GM19240 (cell line): ENCODE data around the gene U2AF1L4.
A peak's percentile ranks its signal among the peaks of the same experiment; 100 is the strongest.

Source experiments
- DNase-seq: peaks from one replicate; pipeline ENCODE4 v3.0.0; 2011; ENCODE audit warnings: low spot score; ENCODE audit not compliant: insufficient read length

Gene U2AF1L4

DNA sequence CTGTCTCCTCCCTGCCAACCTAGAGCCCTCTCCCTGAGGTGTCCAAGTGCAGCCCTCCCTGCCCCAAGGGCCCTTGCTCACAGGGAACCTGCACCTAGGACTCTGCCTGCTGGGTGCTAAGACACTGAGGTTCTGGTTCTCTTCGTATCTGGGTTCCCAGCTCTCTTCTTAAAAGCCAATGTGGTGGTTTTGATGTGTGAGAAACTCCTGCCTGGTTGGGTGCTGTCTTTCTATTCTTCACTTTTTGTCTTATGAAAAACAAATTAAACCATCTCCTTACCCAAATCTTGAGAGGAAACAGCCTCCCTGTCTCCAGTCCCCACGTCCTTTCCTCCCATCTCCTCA, 31.7 kb downstream of the U2AF1L4 start:
- DNase-seq: no peak

DNA sequence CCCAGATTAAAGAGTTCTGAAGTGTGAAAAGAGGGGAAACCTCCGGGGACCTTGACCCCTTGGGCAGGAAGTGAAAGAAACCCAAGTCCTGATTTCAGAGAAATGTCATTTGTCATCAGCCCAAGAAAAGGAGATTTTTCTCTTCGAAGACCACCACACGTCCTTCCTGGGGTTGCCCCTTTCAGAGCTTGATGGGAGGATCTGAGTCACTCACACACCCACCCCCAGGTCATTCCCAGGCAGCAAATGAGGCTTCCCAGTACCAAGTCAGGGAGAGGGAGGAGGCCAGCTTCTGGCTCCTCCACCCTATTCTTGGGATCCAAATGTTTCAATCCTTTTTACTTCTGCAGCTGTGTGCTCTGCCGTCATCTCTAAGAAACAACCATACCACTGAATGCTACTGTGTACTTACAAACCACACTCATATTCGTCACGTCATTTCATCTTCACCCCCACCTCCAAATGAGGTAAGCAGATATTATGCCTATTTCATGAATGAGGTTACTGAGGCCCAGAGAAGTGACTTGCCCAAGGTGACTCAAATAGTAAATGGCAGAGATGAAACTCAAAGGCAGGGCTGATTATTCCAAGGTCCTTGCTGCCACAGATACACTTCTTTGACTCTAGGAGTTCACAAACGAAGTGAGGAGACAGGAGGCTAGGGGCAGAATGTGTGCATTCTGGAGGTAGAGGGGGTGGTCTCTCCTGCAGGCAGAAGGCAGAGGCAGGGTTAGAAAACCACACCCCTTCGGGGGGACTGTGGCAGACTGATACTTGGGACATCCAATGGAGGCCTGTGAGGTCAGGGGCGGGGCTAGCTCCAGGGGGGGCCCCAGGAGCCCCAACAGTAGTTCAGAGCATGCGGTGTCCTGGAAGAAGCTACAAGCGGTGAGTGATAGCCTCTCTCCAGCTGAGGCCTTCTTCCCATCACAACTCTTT, 32.4 kb downstream of the U2AF1L4 start:
- DNase-seq: no peak

DNA sequence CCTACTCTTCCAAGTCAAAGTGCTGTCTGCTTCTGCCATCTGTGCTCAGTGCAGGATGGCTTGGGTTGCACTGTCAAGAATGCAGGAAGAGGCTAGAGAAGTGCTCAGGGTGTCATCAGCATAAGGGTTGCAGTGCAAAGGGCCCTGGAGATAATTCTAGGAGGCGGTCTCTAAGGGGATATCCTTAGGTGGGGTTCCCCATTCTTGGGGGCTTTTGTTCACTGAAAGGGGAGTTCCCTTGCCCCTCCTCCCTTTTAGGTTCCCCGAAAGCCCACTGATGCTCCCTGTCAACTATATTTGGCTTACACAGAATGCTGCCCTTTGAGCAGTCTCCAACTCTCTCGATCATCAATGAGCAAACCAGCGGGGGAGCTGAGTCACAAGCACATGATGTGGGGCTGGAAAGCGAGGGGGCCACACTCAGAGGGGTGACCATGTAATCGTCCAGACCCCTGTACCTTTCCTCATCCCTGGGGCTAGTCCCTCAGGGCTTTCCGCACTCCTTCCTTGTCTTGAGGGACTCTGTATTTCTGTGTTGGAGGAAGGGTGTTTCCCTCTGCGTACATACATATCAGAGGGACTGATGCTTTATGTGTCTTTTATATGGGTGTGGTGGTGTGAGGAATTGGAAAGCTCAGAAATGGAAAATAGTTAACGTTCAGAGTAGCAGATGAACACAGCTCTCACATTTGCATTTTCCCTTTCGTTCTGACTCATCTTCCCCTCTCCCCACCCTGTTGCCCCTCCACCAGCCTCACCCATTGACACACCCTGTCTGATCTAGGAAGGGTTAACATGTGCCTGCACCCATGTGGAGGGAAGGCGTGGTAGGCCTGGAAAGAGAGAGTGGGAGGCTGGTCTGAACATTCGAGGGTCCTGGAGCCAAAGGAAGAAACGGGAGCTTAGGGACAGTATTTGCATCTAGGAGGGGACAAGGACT, 34.2 kb downstream of the U2AF1L4 start:
- DNase-seq: no peak

DNA sequence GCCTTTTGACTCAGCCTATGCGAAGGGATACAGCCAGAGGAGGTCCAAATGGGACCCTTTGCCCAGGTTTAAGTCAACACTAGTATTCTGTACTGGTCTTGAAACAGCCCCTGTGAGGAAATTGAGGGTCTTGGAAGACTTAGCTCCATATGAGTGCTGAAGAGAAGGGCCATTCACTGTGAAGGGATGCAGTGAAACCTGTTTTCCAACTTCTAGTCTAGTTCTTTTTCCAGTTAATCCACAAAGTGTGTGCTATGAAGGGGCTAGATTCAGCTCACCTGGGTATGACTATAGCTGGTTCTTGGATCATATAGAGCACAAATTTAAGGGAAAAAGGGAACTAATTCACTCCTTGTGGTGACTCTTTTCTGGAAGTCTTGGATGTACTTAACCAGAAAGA, 36.8 kb downstream of the U2AF1L4 start:
- no peak for DNase-seq

DNA sequence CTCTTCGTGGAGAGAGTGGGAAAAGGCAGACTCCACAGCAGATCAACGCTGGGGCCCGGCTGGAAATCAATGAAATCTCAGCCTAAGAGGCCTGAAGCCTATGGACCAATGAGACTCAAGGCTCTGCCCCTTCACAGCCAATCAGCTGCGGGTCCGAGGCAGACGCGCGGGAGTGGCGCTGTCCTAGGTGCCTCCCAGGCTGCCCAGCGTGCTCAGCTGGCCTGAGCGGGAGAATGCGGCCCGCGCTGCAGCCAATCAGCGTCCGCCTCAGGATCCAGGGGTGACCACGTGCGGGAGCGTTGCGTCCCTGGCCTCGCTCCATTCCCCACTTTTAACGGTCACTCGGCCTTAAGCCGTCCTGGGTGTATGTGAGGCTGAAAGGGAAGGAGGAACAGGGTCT, 41.0 kb downstream of the U2AF1L4 start, which contains the start of gene ZBTB32:
ZBTB32 (plus strand) TSS at position 341 of the 400 bp plus-strand sequence. CDS start 10,069 bp downstream, outside the sequence.
- DNase-seq: no peak

DNA sequence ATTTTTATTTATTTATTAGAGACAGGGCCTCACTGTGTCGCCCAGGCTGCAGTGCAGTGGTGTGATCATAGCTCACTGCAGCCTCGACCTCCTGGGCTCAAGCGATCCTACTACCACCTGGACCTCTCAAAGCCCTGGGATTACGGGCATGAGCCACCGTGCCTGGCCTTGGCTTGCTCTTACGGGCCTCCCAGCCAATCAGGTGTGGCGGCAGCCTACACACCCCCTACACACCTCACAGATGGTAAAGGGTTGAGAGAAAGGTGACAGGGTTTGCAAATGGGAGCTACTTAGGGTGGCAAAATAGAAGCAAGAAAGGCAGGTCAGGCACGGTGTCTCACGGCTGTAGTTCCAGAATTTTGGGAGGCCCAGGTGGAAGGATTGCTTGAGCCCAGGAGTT, 41.9 kb downstream of the U2AF1L4 start:
- DNase-seq: no peak

DNA sequence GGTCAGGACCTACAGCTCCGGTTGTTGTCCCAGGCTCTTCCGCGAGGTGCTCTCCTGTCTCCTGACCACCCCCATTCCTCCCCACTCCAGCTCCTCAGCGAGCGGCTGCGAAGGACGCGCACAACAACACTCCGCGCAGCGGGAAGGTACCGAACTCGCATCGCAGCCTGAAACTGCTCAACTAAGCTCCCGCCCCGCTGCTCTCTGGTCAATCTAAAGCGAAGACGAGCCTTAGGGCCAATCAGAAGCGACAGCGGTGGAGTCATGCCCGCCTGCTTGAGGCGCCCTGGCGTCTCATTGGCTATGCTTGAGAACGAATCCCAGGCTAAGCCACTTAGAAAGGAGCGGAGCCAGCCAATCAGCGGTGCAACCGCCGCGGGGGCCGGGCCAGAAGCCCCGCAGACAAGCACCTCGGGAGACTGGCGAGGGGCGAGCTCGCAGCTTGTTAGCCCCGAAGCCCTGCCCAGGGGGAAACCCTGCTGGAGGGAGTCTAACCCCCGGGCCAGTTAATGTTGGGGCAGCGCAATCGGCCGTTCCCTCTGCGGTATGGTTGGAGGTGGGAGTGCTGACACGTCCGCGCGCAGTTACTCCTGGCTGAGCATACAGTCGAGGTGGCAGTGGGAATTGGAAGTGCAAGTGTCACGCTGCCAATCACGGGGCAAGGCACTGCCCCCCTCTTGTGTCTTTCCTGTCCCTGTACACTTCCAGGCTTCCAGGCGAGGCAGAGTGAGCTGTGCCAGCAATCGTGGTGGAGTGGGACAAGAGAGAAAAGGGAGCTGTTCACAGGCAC, 42.8 kb downstream of the U2AF1L4 start:
- DNase-seq: peak; percentile 72

DNA sequence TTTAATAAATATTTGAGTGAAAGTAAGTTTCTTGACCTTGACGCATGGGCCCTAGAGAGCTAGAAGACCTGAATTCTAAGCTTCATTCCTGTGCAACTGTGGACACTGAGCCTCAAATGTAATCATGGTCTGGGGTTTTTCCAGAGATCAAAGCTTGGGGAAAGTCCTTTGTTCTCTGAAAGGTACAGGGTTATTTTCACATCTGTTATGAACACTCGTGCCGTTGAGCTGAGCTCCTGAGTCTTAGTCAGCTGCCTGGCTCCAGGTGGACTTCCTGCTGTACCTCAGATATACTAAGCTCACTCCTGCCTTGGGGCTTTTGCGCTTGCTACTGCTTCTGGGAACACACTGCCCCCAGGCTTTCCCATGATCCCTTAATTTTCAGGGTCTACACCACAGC, 48.4 kb downstream of the U2AF1L4 start:
- no peak for DNase-seq

DNA sequence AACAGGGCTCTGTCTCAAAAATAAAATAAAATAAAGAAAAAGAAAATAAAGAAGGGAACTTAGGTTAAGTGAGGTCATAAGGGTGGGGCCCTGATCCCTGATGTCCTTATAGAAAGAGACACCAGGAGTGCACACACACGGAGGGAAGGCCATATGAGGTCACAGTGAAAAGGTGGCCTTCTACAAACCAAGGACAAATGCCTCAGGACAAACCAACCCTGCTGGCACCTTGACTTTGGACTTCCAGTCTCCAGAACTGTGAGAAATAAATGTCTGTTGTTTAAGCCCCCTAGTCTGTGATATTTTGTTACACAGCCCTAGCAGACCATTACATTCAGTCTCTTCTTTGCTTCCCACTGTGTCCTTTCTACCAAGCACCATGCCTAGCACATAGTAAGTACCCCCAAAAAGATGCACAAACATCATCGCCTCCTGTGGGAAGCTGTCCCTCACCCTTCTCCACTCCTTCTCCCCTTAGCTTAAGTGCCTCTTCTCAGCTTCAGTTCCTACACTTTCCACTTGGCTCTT, 49.3 kb downstream of the U2AF1L4 start:
- DNase-seq: no peak

DNA sequence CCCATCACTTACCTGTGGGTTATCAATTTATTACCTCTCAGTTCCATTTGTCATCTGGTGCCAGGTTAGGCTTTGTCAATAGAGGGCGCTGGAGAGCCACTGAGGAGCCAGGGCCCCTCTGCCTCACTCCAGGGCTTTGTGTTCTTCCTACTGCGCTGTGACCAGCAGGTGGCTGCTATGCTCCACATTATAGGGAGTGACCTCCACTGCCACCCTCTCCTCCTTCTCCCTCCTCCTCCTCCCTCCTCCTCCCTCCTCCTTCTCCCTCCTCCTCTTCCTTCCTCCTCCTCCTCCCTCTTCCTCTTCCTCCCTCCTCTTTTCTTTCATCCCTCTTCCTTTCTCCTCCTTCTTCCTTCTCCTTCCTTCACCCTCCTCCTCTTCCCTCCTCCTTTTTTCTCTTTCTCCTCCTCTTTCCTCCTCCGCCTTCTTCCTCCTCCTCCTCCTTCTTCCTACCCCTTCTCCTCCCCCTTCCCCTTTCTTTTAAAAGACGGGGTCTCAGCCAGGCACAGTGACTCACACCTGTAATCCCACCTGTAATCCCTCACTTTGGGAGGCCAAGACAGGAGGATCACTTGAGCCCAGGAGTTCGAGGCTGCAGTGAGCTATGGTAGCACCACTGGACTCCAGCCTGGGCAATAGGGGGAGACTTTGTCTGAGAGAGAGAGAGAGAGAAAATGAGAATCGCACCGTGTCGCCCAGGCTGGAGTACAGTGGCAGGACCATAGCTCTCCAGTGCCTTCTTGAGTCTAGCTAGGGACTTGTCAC, 51.2 kb downstream of the U2AF1L4 start:
- DNase-seq: peak; percentile 85

DNA sequence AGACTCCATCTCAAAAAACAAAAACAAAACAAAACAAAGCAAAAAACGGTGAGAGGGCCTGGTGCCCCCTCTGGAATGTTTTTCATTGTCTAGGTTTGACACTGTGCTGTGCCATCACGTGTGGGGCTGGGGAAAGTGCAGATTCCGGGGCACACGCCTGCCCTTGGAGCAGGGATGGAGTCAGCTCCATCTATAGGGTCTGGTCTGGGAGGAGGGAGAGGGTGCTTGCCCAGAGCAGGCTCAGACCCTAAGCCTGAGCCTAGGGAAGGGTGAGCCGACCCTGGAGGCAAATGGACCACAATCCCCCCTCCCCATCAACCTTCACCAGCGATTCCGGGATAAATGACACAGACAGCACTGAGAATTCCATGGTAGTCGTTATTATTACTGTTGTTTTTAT, 51.8 kb downstream of the U2AF1L4 start:
- no peak for DNase-seq
